ENCODE measurements around the gene MARCHF6. TPM values are rescaled to one million over a fixed set of nuclear protein-coding genes. Genes with fewer than 3 reads are reported as not detected.
"Not testable (repeated sequence)": the region's sequence is repeated elsewhere in the genome, so short reads cannot be mapped to it uniquely, and the experiment has no call there.

Gene MARCHF6
- total and polyA plus RNA-seq, 8 donors, result 123 to 188 (median 164) TPM

GRCh38 chr5:10366310-10367272, 13.1 kb downstream of the MARCHF6 start:
- H3K4me3 ChIP-seq, result no peak overlapping the region
- TF ChIP-seq CTCF (IDR thresholded peaks at IDR 0.05), result no peak
- DNase-seq (peak in 1 of 4 donors; percentile 52), ATAC-seq (peak; percentile 67)
- intact Hi-C loops (cut with DNase I), result no loop called here
- H3K27me3 ChIP-seq, result no peaks in the 10 kb centered on the region
- no peaks in the 10 kb centered on the region for H3K9me3 ChIP-seq
- peak overlapping the region in 1 of 2 donors; percentile 31 for H3K27ac ChIP-seq
- no peaks in the 10 kb centered on the region for H3K36me3 ChIP-seq
- peaks cover 6 to 55% of the 10 kb centered on the region in 2 donors for H3K4me1 ChIP-seq

GRCh38 chr5:10367579-10367978, 14.1 kb downstream of the MARCHF6 start:
- Histone ChIP-seq H3K36me3 (no peaks in the 10 kb centered on the region), H3K4me3 (no peak overlapping the region), H3K4me1 (peaks cover 6 to 57% of the 10 kb centered on the region in 2 donors), H3K9me3 (no peaks in the 10 kb centered on the region), H3K27me3 (no peaks in the 10 kb centered on the region), H3K27ac (no peak overlapping the region)
- DNase-seq (no peak), ATAC-seq (no peak)
- no peak for TF ChIP-seq CTCF (IDR thresholded peaks at IDR 0.05)
- intact Hi-C loops (cut with DNase I), result no loop called here

GRCh38 chr5:10370931-10371330, 17.4 kb downstream of the MARCHF6 start:
- no peak for ATAC-seq
- intact Hi-C loops (cut with DNase I), result no loop called here
- TF ChIP-seq CTCF (IDR thresholded peaks at IDR 0.05), result no peak
- H3K36me3 ChIP-seq, result no peaks in the 10 kb centered on the region
- H3K4me1 ChIP-seq, result peaks cover 8 to 38% of the 10 kb centered on the region in 2 donors
- DNase-seq, result no peak
- H3K4me3 ChIP-seq, result no peak overlapping the region
- H3K27ac ChIP-seq, result no peak overlapping the region
- no peaks in the 10 kb centered on the region for H3K9me3 ChIP-seq
- H3K27me3 ChIP-seq, result no peaks in the 10 kb centered on the region

- H3K9me3 ChIP-seq; ATAC-seq; H3K36me3 ChIP-seq; H3K4me3 ChIP-seq; H3K27me3 ChIP-seq; H3K27ac ChIP-seq; DNase-seq; intact Hi-C loops (cut with DNase I): not testable (repeated sequence)
- H3K4me1 ChIP-seq, result peaks cover 4 to 38% of the 10 kb centered on the region in 2 donors
Measured at GRCh38 chr5:10371369-10371768, 17.9 kb downstream of the MARCHF6 start.

- H3K27me3 ChIP-seq, result no peaks in the 10 kb centered on the region
- no peaks in the 10 kb centered on the region for H3K9me3 ChIP-seq
- ATAC-seq (no peak), DNase-seq (no peak)
- H3K4me3 ChIP-seq, result no peak overlapping the region
- peaks cover 4 to 33% of the 10 kb centered on the region in 2 donors for H3K4me1 ChIP-seq
- no peak overlapping the region for H3K27ac ChIP-seq
- no peak for TF ChIP-seq CTCF (IDR thresholded peaks at IDR 0.05)
- peaks cover 0 to 6% of the 10 kb centered on the region in 2 donors for H3K36me3 ChIP-seq
- intact Hi-C loops (cut with DNase I), result no loop called here
Measured at GRCh38 chr5:10372726-10373709, 19.5 kb downstream of the MARCHF6 start.
